ENCODE data around the gene UNC5C.

Gene UNC5C

DNA sequence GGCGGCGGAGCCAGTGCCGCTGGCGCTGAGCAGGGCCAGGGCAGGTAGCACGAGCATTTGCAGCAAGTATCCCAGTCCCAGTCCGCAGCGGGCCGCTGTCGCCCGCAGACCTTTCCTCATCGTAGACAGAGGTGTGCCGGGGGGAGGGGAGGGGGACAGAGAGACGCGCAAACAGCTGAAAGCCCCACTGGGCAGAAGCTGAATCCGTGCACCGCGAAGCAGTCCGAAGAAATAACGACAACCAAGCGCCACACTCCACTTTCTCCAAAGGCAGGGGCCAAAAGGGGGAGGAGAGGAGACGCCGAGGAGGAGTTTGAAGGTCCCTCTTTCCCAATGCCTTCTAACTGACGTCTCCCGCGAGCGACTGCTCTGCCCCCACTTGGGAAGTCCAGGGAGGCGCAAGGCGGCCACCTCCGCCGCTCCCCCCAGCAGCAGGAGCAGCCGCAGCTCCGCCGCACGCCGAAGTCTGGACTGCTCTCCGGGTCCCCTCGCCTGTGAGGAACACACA lies at the start of gene UNC5C:
Gene UNC5C (minus strand): TSS at position 236 of the 508 bp plus-strand sequence.
- peak; percentile 31 for DNase-seq (ENCODE audit: low spot score)

DNA sequence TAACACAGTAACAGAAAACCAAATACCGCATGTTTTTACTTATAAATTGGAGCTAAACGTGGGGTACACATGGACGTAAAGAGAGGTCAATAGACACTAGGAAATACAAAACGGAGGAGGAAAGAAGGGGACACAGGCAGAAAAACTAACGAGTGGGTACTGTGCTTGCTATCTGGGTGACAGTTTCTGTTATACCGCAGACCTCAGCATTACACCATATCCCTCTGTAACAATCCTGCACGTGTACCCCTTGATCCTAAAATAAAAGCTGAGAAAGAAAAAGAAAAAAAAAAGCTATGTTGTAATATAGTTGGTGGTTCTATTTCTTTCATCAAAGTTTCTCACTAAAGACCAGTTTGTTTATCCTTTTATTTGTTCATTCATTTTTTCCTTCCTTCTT lies 47.9 kb upstream of the UNC5C start:
- DNase-seq (ENCODE audit: low spot score), result no peak

DNA sequence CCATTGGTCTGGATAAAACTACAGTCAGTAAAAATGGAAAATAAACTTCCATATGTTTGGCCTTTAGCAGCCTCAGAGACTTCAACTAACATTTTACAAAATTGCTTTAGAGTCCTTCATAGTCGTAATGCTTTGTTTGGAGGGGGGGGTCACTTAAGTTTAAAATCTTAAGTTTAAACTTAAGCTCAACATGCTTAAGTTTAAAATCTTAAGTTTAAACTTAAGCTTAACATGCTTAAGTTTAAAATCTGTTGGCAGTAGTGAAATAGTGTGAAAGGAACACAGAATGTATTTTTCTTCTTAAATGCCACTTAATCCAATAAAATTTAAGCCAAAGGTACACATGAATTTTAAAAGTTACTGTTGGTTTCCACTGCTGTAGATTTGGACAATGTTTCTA lies 45.9 kb upstream of the UNC5C start:
- DNase-seq (ENCODE audit: low spot score), result no peak

DNA sequence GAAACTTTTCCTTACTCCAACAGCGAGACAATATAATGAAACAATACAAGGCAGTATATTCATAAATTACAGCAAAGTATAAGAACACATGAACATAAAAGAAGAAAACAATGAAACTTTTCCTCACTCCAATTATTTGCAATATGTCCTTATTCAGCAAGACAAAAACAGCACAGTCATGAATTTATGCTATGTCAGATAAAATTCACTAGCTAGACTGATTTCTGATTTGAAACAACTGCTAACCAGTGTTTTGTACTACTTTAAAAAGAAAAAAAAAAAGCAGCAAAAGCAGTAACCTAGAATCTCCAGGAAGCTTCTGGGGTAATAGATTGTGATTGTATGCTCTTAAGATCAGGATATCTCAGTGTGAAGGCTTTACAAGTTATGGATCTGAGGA lies 45.2 kb upstream of the UNC5C start:
- no peak for DNase-seq (ENCODE audit: low spot score)

DNA sequence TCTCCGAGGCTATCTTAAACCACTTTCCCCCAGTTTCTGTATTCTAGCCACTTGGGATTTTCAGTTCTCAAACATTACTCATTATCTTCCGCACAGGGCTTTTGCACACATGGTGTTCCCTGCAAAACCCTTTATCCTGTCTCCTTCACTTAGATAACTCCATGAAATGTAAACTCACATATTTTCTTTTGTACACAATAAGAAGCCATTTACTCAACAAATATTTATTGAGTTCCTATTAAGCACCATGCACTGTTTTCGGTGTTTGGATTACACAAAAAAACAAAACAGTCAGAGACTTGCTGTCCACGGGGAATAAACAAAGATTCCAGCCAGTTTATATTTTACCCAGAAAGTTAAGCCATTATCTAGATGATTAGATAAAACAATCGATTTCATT lies 42.5 kb upstream of the UNC5C start:
- DNase-seq (ENCODE audit: low spot score), result no peak

DNA sequence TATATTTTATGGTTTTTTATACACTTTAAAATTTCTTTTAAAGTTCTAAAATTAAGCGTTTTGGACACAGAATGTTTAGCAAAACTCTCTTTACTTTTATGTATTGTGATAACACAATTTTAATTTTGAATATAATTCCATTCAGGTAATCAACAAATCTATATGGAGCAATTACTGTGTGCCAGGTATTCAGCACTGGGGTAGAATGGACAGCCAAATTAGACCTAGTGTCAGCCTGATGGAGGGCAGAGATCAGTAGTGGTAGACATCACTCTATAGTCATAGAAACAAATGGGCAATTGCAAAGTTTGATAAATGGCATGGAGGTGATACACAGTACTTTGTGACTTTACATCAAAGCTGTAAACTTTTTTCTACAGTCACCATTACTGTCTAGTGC lies 41.8 kb upstream of the UNC5C start:
- DNase-seq (ENCODE audit: low spot score), result no peak

DNA sequence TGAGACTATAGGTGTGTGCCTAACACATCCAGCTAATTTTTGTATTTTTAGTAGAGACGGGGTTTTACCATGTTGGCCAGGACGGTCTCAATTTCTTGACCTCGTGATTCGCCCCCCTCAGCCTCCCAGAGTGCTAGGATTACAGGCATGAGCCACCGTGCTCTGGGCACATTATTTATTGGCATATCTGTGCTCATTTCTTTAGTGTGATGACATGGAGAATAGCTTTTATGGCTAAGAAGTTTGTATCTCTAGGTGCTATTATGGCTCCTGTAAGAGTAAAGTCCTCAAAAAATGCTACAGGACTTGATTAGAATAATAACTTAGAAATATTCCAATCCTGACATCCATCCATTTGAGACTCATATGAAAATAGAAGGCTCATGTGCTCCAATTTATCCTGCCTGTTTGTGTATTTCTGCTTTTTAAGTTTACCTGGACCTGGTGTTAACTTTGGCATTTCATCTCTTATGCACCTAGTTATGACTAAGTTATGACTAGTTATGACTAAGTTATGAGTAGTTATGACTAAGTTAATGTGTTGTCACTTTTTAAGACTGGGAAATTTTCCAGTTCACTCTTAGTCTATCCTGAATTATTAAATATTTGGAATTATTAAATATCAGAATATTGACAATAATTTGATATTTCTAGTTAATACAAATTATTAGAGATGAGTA lies 36.4 kb upstream of the UNC5C start:
- no peak for DNase-seq (ENCODE audit: low spot score)

DNA sequence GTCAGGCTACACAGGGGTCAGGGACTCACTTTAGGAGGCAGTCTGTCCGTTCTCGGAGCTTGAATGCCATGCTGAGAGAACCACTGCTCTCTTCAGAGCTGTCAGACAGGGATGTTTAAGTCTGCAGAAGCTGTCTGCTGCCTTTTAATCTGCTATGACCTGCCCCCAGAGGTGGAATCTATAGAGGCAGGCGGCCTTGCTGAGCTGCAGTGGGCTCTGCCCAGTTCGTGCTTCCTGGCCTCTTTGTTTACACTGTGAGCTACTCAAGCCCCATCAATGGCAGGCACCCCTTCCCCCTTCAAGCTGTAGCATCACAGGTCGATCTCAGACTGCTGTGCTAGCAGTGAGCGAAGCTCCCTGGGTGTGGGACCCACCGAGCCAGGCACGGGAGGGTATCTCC lies 31.5 kb upstream of the UNC5C start:
- DNase-seq (ENCODE audit: low spot score), result no peak

DNA sequence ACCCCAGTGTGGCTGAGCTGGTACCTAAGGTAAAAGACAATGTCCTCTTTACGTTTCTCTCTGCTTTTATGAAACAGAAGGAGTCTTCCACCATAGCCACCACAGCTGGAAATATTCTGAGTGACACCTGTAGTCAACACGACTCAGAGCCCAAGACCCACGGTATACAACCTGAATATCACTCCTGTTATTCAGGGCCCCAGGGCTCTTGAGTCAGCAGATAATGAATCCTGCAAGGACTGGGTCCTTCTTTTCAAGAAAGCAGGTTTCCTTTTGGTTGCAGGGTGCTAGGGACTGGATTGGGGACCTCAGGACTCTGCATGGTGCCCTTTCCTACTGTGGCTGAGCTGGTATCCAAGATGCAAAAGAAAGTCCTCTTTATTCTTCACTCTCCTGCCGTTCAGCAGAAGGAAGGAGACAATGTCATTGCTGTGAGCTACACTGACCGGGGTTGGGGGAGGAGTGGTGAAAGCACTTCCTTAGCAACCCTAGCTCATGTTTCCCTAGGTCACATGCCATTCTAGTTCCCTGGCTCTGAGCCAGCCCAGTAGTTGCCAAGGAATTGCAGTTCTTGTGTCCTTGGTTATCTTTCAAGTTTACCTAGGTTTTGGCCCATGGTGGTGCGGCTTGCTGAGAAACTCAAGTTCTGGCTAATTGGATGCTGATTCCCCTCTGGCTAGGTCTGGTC lies 23.7 kb upstream of the UNC5C start:
- DNase-seq (ENCODE audit: low spot score), result peak; percentile 79

DNA sequence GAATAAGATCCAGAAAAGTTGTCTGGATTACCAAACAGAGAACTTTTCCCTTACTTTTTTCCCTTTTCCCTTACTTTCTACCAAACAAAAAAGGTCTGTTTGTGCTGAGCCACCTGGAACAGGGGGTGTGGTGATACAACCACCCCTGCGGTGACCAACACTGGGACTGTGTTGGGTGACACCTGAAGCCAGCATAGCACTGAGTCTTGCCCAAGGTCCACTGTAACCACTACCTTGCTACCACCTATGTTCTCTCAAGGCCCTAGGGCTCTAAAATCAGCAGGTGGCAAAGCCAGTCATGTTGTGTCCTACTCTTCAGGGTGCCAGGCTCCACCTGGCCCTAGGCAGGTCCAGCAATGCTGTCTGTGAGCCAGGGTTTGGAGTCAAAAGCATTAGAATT lies 22.8 kb upstream of the UNC5C start:
- no peak for DNase-seq (ENCODE audit: low spot score)

DNA sequence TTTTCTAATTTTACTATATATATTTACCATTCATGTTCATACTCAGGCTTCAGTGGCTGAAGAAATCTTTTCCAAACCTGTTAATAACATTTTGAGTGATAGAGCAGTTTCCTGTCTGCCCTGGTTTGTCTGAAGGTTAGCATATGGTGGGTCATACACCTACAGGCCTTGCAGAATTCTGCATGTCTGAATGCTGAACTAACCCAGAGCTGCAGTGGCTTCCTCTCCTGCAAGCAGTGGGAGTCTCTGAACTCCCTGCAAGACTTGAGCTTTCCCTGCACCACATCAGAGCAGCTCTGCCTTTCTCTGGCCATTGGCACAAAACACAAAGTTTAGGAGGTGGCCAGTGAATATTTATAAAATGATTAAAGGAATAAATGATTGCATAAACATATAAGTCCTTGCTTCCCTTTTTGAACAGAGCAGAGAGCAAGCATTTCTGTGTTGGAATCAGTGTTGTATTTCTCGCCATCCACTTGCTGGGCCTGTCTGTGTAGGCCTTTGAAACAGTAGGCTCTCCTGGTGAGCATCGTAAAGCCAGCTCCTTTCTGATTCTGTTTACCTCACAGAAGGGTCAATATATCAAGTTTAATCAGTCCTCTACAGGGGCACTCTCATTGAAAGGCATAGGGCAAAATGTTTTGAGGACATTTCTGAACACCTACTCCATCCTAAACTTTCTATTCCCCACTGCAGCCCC lies 15.0 kb upstream of the UNC5C start:
- DNase-seq (ENCODE audit: low spot score), result no peak

DNA sequence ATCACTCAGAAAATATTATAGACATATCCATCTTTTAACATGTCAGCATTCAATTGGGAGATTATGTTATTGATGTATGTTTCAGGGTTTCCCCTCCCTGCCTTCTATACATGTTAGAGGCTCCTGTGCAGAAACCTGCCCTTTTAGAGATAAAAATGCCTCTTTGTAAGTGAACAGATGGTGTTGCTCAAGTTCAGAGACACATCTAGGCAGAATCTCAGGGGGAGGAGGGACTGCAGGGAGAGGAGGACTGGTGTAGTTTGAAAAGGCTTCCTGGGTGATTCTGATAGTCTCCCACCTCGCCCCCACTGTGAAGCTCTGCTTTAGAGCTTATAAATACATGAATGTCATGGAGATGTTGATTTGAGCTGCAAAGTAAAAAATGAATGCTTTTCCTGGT lies 12.0 kb upstream of the UNC5C start:
- no peak for DNase-seq (ENCODE audit: low spot score)

DNA sequence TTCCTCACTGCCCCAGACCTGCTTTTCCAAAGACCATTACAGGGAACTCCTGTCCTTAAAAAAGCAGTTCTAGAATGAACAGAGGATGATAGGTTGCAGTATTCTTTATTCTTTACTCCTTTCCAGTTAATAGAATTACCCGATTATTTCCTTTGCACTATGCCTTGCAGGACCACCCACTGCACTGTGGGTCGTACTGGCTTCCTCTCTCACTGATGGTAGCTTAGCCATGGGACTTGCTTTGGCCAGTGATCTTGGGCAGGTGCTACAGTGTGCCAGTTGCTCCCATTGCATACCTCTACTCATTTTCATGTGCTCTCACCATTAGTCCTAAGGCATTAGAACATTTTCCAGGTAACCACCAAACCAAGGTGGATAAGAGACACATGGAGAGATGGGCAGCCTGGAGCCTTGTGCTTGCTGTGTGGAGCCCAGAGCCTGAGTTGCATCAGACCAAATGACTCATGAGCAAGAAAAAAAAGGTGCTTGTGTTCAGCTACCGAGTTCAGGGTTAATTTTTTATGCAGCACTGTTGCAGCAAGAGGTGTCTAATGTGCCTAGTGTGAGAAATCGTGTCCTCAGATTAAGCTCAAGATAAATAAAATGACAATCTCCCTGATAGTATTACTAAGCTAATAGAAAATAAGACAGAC lies 7.6 kb upstream of the UNC5C start:
- DNase-seq (ENCODE audit: low spot score), result no peak

DNA sequence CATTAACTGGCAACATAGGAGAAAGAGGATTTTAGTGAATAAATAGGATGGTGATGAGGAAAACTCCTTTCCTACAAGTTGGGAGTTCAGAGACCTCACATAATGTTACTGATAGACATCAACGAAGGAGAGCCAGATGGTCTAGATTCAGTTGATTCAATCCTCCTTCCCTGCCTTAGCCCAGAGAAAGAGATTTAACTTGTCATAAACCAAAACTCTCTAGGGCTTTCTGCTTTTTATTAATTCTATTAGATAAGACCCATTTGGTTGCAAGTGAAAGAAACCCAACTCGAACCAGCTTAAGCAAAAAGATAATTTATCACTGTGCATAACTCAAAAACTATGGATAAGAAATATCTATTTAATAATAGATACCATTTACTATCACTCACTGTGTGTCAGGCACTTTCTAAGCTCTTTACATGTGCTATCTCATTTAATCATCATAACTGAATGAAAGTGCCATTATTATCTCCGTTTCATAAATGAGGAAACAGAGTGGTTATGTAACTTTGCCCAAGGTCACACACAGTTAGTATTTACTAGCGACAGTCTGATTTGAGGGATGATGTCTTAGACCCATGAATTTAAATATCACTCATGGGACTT lies 4.3 kb upstream of the UNC5C start:
- DNase-seq (ENCODE audit: low spot score), result no peak

DNA sequence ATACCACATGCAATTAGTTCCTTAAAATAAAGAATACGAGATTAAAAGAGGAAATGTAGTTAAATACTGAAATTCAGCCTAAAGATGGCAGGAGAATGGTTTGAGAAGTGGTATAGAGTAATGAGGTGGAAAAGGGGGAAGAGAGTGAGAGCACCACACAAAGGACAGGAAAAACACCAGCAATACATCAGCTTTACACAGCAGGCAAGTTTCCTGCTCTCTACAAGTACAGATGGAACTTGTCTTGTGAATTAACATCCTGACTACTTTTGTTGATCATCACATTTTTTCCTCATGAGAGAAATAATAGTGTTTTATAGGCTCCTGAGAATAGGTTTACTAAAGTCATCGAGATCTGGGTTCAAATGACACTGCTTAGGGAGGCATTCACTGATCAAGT lies 2.9 kb upstream of the UNC5C start:
- DNase-seq (ENCODE audit: low spot score), result no peak

DNA sequence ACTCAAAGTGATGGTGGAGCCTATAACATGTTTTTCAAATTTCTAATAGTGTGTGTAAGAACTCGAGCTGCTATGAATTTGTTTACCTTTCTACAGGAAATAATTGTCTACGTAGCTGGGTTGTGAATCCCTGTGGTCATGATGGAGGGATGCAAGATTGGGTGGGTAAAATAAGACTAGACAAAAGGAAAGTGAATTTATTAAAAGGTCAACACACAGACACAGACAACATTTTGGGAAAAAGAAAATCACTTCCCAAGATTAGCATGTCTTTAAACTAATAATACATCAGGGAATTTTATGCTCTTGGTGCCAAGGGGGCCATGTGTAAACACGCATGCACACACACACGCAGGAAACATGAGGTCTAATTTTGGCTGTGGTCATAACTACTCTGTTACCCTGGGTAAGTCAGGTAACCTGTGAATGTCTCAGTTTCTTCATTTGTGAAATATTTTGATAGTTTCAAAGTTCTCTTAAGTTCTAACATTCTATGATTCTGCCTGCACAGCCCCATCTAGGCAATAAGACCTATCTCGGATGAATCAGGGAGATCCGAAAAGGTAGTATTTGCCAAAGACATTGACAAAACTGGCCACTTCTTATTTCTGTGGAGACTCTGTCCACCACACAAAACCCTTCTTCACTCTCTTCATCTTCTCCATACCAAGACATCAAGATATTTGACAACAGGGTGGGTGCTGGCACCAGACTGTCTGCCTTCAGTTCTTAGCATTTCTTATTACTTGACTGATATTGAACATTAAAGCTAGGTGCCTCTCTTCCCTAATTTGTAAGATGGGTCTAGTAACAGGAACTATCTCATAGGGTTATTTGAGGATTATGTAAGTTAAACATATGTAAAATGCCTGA lies 1.6 kb upstream of the UNC5C start:
- no peak for DNase-seq (ENCODE audit: low spot score)

DNA sequence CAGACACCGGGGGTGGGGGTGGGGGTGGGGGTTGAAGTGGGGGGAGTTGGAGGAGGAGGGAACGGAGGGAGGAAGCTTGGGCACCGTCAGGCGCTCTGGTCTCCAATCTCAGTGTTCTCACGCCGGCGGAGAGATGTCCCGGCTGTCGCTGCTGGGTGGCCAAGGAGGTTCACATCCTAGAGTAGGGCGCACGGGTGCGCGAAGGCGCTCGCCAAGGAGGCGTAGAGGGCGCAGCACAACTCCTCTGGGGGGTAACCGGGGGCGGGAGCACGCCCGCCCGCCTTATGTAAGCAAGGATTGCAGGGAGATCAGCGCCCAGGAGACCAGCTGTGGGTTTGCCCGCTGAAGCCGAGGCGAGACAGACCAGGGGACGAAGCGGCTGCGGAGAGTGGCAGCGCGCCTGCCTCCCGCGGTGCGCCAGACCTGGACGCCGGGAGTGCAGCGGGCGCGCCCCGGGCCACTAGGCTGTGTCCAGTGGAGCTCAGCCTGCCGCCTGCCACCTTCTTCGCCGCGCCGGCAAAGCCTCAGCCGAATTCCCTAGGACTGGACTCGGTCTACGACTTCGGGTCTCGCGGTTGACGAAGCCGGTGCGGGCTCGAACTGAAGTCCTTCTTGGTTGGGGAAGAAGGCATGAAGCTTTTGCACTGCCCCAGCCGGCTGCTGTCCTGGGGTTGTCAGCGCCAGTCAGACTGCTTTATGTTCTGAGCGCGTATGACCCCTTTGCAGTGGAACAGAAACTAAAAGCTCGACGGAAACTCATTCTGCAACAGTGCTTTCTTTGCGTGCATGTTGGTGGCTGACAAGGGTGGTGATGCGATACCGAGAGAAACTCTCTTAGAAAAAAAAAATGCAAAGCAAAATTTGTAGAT lies 707 bp upstream of the UNC5C start:
- peak; percentile 38 for DNase-seq (ENCODE audit: low spot score)

DNA sequence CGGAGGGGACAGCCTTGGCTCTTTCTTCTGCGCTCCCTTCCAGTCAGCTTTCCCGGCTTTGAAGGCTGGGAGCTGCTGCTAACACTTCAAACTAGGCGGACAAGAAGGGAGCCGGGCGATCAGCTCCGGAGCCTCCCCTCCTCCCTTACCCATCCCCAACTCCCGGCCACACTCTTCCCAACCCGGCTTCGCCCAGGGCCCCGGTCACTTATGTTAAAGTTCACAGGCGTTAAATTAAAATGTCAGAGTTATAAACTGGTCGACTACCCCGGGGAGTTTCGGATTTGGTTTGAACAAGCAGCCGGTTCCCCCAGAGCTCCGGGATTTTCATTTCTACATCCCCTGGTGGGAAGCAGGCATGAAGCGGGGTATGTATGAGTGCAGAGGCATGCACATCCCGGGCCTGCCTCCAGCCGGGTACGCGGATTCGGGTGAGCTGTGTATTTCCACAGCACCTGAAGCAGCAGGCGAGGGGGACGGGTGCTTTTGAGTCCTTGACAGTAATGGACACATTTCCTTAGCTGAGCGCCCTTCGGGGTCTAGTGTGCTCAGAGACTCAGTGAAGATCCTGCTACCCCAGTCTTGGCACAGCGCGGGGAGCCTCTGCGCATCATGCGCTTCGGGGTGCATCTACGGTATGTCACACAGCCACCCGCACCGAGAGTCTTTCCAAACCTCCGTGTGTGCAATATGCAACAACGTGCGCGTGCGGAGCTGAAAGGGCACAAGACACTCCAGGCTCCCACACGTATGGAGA lies 880 bp downstream of the UNC5C start:
- no peak for DNase-seq (ENCODE audit: low spot score)

All from kidney capillary endothelial cell (primary cell).